ENCODE data around the gene TUBB6. TPM values are rescaled to one million over a fixed set of nuclear protein-coding genes. Genes with fewer than 3 reads are reported as not detected.

TUBB6 gene
- total RNA-seq, 3 donors from 2014 or later = 197 to 316 (median 302) TPM

- Histone ChIP-seq H3K27me3 (no peaks in the 10 kb centered on the region), H3K9me3 (no peaks in the 10 kb centered on the region), H3K27ac (no peak overlapping the region), H3K4me1 (no peaks in the 10 kb centered on the region), H3K4me3 (no peak overlapping the region), H3K36me3 (no peaks in the 10 kb centered on the region)
- intact Hi-C loops (cut with DNase I; ENCODE audit: low total_unique reads) = no loop called here
- TF ChIP-seq POLR2AphosphoS5 (IDR thresholded peaks at IDR 0.05) (no peak), POLR2A (IDR thresholded peaks at IDR 0.05) (no peak), CTCF (IDR thresholded peaks at IDR 0.05) (no peak)
- DNase-seq (ENCODE audit: low spot score in 2 of 2) = no peak
These were observed 25.7 kb downstream of the TUBB6 start for GRCh38 chr18:12333506-12334290.

- H3K36me3 ChIP-seq = no peaks in the 10 kb centered on the region
- H3K4me1 ChIP-seq = no peaks in the 10 kb centered on the region
- no peaks in the 10 kb centered on the region for H3K9me3 ChIP-seq
- no peaks in the 10 kb centered on the region for H3K27me3 ChIP-seq
- H3K27ac ChIP-seq = no peak overlapping the region
- no peak overlapping the region for H3K4me3 ChIP-seq
- intact Hi-C loops (cut with DNase I; ENCODE audit: low total_unique reads) = no loop called here
- no peak for DNase-seq (ENCODE audit: low spot score in 2 of 2)
- no peak for TF ChIP-seq POLR2AphosphoS5 (IDR thresholded peaks at IDR 0.05)
- no peak for TF ChIP-seq CTCF (IDR thresholded peaks at IDR 0.05)
- TF ChIP-seq POLR2A (IDR thresholded peaks at IDR 0.05) = no peak
These were observed 26.3 kb downstream of the TUBB6 start for GRCh38 chr18:12334366-12334808.

GRCh38 chr18:12334863-12335262 is 26.8 kb downstream of the TUBB6 start:
- TF ChIP-seq POLR2AphosphoS5 (IDR thresholded peaks at IDR 0.05) (no peak), CTCF (IDR thresholded peaks at IDR 0.05) (no peak), POLR2A (IDR thresholded peaks at IDR 0.05) (no peak)
- Histone ChIP-seq H3K27ac (no peak overlapping the region), H3K27me3 (no peaks in the 10 kb centered on the region), H3K36me3 (no peaks in the 10 kb centered on the region), H3K4me3 (no peak overlapping the region), H3K4me1 (no peaks in the 10 kb centered on the region), H3K9me3 (no peaks in the 10 kb centered on the region)
- intact Hi-C loops (cut with DNase I; ENCODE audit: low total_unique reads) = no loop called here
- no peak for DNase-seq (ENCODE audit: low spot score in 2 of 2)

GRCh38 chr18:12335503-12335902 is 27.5 kb downstream of the TUBB6 start:
- no peaks in the 10 kb centered on the region for H3K4me1 ChIP-seq
- no peak overlapping the region for H3K27ac ChIP-seq
- H3K36me3 ChIP-seq = no peaks in the 10 kb centered on the region
- H3K27me3 ChIP-seq = no peaks in the 10 kb centered on the region
- DNase-seq (ENCODE audit: low spot score in 2 of 2) = no peak
- H3K9me3 ChIP-seq = no peaks in the 10 kb centered on the region
- H3K4me3 ChIP-seq = no peak overlapping the region
- intact Hi-C loops (cut with DNase I; ENCODE audit: low total_unique reads) = no loop called here
- TF ChIP-seq POLR2AphosphoS5 (IDR thresholded peaks at IDR 0.05) (no peak), CTCF (IDR thresholded peaks at IDR 0.05) (no peak), POLR2A (IDR thresholded peaks at IDR 0.05) (no peak)

- no peak for TF ChIP-seq CTCF (IDR thresholded peaks at IDR 0.05)
- TF ChIP-seq POLR2AphosphoS5 (IDR thresholded peaks at IDR 0.05) = no peak
- no peak for TF ChIP-seq POLR2A (IDR thresholded peaks at IDR 0.05)
- intact Hi-C loops (cut with DNase I; ENCODE audit: low total_unique reads) = no loop called here
- Histone ChIP-seq H3K9me3 (no peaks in the 10 kb centered on the region), H3K36me3 (no peaks in the 10 kb centered on the region), H3K4me1 (no peaks in the 10 kb centered on the region), H3K27me3 (no peaks in the 10 kb centered on the region), H3K27ac (no peak overlapping the region), H3K4me3 (no peak overlapping the region)
- DNase-seq (ENCODE audit: low spot score in 2 of 2) = no peak
These were observed 28.2 kb downstream of the TUBB6 start for GRCh38 chr18:12336171-12336613.

Data from breast epithelium (tissue), 4 donors.